Measurements from ENCODE around the gene KCNQ1. TPM values are rescaled to one million over a fixed set of nuclear protein-coding genes. Genes with fewer than 3 reads are reported as not detected.

Gene KCNQ1
- total RNA-seq, 2 donors from 2014 or later: 4.4 to 25.3 TPM

GRCh38 chr11:2580061-2580421 is 135.2 kb downstream of the KCNQ1 start:
- DNase-seq (ENCODE audit: low spot score): no peak
- Histone ChIP-seq H3K4me3 (no peak overlapping the region), H3K27me3 (replicated peaks; ENCODE audit: insufficient read depth) (no peaks in the 10 kb centered on the region), H3K36me3 (no peaks in the 10 kb centered on the region), H3K27ac (no peak overlapping the region), H3K4me1 (ENCODE audit: control insufficient read depth in 1 of 2, low read depth in 2 of 2) (no peaks in the 10 kb centered on the region), H3K9me3 (no peaks in the 10 kb centered on the region)
- ATAC-seq (ENCODE audit: insufficient number of reproducible peaks, low FRiP score, low read depth): no peak
- TF ChIP-seq CTCF (IDR thresholded peaks at IDR 0.05): no peak

- H3K27me3 ChIP-seq (replicated peaks; ENCODE audit: insufficient read depth): no peaks in the 10 kb centered on the region
- DNase-seq (ENCODE audit: low spot score) (no peak), ATAC-seq (ENCODE audit: insufficient number of reproducible peaks, low FRiP score, low read depth) (no peak)
- no peak overlapping the region for H3K27ac ChIP-seq
- no peaks in the 10 kb centered on the region for H3K36me3 ChIP-seq
- no peak for TF ChIP-seq CTCF (IDR thresholded peaks at IDR 0.05)
- H3K4me3 ChIP-seq: no peak overlapping the region
- H3K4me1 ChIP-seq (ENCODE audit: control insufficient read depth in 1 of 2, low read depth in 2 of 2): no peaks in the 10 kb centered on the region
- no peaks in the 10 kb centered on the region for H3K9me3 ChIP-seq
Measured at GRCh38 chr11:2580571-2581001, 135.8 kb downstream of the KCNQ1 start.

GRCh38 chr11:2581151-2581930 is 136.5 kb downstream of the KCNQ1 start:
- TF ChIP-seq CTCF (IDR thresholded peaks at IDR 0.05): no peak
- Histone ChIP-seq H3K4me1 (ENCODE audit: control insufficient read depth in 1 of 2, low read depth in 2 of 2) (no peaks in the 10 kb centered on the region), H3K4me3 (no peak overlapping the region), H3K9me3 (no peaks in the 10 kb centered on the region), H3K27ac (no peak overlapping the region), H3K36me3 (no peaks in the 10 kb centered on the region), H3K27me3 (replicated peaks; ENCODE audit: insufficient read depth) (no peaks in the 10 kb centered on the region)
- ATAC-seq (ENCODE audit: insufficient number of reproducible peaks, low FRiP score, low read depth) (no peak), DNase-seq (ENCODE audit: low spot score) (no peak)

GRCh38 chr11:2581931-2582350 is 137.1 kb downstream of the KCNQ1 start:
- no peaks in the 10 kb centered on the region for H3K36me3 ChIP-seq
- DNase-seq (ENCODE audit: low spot score) (no peak), ATAC-seq (ENCODE audit: insufficient number of reproducible peaks, low FRiP score, low read depth) (no peak)
- H3K27ac ChIP-seq: no peak overlapping the region
- no peaks in the 10 kb centered on the region for H3K9me3 ChIP-seq
- no peak overlapping the region for H3K4me3 ChIP-seq
- TF ChIP-seq CTCF (IDR thresholded peaks at IDR 0.05): no peak
- H3K27me3 ChIP-seq (replicated peaks; ENCODE audit: insufficient read depth): no peaks in the 10 kb centered on the region
- no peaks in the 10 kb centered on the region for H3K4me1 ChIP-seq (ENCODE audit: control insufficient read depth in 1 of 2, low read depth in 2 of 2)

GRCh38 chr11:2582351-2582945 is 137.6 kb downstream of the KCNQ1 start:
- H3K4me1 ChIP-seq (ENCODE audit: control insufficient read depth in 1 of 2, low read depth in 2 of 2): no peaks in the 10 kb centered on the region
- H3K27ac ChIP-seq: no peak overlapping the region
- DNase-seq (ENCODE audit: low spot score): no peak
- no peak for ATAC-seq (ENCODE audit: insufficient number of reproducible peaks, low FRiP score, low read depth)
- no peak overlapping the region for H3K4me3 ChIP-seq
- TF ChIP-seq CTCF (IDR thresholded peaks at IDR 0.05): no peak
- no peaks in the 10 kb centered on the region for H3K9me3 ChIP-seq
- no peaks in the 10 kb centered on the region for H3K27me3 ChIP-seq (replicated peaks; ENCODE audit: insufficient read depth)
- no peaks in the 10 kb centered on the region for H3K36me3 ChIP-seq
